HG03460 (cell line): ENCODE measurements around the gene NOX5.

Experiments
- ATAC-seq: cut with Tn5 transposase; IDR thresholded peaks from one replicate; pipeline ENCODE4 v1.9.1; 2021; ENCODE audit not compliant: unreplicated experiment

NOX5 gene

DNA sequence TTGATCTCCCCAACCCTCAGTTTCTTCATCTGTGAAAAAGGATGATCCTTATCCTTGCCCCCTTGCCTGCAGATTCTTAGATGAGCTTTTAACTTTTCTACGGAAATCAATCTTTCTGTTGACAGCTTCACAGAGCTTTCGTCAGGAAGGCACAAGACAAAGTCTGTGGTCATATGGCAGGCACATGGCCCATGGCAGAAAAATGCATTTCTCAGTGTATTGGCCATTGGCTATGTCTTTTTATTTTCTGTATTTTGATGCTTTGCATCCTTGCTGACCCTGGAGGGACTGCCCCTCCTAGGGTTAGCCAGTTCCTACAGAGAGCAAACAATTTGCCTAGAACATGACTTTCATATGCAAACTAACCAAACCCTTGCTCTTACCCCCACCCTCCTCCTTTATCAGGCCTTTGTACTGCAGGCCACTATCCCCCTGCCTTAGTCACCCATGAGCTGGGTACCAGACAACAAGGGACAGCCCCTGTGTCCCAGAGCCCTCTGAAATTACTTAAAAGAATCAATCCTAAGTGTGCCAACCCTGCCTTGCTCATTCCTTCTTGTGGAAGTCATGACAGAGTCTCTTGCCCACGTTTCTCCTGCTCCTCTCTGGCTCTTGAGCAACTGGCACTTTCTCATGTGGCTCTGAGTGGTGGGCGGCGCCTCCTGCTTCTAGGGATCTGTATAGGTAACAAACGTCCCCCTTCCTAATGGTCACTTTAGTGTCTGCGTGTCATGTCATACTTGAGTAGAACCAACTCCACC, 24.1 kb upstream of the NOX5 start:
- ATAC-seq = no peak

DNA sequence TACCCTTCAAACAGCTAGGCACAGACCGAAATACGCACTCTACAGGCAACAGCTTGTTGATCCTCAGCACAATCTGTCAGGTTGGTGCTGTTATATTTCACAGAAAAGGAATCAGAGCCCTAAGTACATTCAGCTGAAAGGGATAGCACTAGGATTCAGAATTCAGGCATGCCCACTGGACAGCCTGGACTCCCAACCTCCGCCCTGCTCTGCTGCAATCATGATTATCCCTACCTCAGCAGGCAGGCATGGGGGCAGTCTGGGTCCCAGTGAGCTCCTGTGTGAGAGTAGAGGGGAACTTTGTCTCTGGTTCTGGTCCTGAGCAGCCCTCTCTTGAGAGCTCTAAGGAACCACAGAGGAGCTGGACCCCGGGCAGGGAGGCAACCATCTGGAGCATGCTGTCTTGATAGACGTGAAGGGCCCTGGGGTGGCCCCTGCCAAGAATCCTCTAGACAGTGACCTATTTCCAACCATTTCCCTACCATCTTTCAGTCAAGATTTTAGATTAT, 23.4 kb upstream of the NOX5 start:
- no peak for ATAC-seq

DNA sequence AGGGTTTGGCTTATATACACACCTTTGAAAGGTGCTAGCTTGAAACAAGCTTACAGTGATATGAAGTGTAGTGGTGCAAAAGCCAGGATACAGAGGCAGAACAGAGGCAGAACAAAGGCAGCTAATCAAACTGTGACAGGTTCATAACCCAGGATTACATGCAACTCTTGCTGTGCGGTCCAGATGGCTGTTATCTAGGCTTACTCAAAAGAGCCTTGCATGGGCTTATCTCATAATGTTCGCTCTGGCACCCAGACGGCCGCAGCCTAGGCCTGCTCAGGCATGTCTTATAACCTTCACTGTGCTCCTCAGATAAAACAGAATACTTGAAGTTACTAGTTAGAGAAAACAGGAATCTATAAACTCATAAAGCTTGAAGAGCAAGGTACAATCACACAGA, 22.8 kb upstream of the NOX5 start:
- no peak for ATAC-seq

DNA sequence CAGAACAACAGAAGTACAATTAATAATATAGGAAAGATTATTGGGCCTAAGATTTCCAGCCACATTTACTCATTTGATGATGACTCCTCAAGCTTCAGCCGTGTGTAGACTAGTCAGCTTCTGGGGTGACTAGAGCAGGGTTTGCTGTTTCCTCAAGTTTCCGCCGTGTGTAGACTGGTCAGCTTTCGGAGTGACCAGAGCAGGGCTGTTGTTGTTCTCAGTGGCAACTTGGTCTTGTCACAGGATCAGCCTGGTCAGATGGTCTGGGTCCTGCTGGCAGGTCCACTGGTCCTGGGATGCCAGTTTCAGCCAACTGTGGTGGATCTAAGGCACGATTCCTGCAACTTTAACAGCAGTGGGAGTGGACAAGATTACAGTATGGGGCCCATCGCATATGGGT, 21.8 kb upstream of the NOX5 start:
- ATAC-seq = no peak

DNA sequence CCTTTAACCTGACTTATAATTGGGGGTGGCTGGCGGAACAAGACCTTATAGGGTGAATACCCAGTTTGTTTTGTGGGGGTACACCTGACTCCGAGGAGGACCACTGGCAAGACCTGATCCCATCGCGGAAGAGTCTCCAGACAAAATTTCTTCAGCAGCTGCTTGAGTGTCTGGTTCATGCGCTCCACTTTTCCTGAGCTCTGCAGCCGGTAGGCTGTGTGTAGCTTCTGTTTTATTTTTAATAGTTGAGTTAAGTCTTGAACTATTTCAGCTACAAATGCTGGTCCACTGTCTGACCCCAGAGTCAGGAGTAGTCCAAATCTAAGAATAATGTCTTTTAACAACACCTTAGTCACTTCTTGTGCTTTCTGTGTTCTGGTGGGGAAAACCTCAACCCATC, 21.2 kb upstream of the NOX5 start:
- ATAC-seq = no peak

DNA sequence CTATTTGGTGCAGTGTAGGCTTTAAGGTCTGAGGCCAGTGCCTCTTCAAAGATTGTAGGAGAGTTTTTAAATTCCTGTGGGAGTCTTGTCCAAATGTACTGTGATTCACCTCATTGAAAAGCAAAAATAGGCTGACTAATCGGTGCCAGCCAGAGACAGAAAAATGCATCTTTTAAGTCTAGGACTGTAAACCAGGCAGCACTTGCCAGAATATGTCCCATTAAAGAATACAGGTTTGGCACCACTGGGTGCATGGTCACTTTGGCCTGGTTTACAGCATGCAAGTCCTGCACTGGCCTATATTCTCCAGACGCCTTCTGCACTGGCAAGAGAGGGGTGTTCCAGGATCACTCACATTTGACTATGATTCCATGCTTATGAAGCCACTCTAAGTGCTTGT, 20.3 kb upstream of the NOX5 start:
- ATAC-seq = no peak

DNA sequence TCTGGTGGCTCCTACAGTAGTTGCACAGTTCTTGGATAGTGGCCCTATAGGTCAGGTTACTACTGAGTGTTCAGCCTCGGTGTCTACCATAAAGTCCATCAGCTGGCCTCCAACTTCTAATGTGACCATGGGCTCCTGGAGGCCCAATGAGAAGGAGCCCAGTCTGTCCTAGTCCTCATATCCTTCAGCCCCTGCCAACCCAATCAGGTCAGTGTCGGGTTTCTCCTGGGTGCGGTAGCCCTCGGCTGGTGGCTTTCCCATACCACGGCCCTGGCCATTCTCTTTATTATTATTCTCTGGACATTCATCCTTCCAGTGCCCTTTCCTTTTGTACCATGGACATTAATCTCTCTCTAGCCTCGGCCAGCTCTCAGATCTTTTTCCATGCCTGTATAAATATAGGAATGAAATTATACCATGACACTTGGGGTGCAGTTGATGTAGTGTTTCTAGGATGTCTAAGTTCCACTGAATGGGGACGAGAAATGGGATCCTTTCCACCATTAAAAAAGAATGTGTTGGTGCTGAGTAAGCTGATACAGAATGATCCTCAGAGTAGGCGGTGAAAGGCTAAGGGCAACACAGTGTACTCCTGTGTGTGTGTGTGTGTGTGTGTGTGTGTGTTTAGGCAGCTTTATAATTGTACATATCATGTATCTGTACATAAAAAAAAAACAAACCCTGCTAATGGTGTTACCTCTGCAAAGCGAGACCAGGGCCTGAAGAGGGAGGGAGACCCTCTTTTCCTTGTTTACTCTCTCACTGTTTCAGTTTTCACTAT, 19.3 kb upstream of the NOX5 start:
- ATAC-seq = no peak

DNA sequence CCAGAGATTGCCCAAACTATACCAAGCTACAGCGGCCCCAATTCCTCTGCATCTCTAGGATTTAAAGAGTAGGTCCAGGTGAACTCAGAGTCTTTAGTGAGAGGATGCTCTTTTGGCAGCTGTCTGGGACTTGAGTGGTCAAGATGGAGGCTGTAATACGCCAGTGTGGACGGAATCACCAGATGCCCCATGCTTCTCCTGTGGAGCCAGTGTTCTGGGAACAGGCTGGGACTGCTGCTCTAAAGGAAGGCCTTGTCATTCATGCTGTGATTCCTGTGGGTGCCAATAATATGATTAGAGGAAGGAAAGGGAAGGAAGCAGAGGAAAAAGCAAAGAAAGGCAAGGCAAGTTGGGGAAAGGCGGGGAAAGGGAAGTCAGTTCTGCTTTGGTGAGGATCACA, 17.4 kb upstream of the NOX5 start:
- ATAC-seq = no peak

DNA sequence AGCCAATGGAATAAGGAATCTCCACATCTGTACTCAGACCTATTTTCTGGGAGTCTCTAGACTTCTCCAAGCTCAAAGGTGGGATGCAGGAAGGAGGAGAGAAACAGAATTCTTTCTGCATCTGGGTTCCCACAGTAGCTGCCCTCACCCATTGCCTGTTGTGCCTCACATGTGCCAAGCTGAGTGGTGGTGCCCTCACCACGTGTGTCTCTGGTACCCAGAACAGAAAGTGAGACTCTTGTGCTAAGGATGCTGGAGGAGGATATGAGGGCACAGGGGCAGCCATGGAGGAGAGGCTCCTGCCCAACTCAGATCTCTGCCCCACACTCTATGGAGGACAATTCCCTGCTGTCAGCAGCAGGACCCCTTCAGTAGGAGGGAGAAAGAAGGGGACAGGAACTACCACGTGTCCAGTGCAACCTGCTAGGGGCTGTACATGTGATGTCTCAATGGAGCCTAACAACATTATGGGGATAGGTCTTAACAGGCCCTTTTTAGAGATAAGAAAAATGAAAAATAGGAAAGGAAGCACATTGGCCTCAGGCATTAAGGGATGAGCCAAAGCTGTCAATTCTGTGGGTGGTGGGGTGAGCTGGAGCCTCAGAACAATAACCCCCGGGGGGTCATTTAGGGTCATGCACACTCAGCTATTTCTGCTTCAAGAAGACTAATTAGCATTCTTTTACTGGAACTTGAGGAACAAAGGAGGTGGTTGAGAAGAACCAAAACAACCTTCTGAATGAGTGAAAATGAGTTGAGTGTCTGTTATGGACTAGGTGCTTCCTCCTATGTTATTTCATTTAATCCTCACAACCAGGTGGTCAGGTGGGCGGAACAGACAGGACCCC, 16.3 kb upstream of the NOX5 start:
- no peak for ATAC-seq

DNA sequence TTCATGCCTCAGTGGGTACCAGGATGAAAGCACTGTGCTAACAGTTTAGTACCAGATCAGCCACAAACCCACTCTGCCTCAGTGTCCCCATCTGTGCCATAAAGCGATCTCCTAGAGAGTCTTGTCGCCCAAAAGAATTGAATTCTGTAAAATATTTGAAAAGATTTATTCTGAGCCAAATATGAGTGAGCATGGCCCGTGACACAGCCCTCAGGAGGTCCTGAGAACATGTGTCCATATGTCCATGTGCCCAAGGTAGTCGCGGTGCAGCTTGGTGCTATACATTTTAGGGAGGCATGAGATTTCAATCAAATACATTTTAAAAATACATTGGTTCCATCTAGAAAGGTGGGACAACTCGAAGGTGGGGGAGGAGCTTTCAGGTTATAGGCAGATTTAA, 15.4 kb upstream of the NOX5 start:
- no peak for ATAC-seq

DNA sequence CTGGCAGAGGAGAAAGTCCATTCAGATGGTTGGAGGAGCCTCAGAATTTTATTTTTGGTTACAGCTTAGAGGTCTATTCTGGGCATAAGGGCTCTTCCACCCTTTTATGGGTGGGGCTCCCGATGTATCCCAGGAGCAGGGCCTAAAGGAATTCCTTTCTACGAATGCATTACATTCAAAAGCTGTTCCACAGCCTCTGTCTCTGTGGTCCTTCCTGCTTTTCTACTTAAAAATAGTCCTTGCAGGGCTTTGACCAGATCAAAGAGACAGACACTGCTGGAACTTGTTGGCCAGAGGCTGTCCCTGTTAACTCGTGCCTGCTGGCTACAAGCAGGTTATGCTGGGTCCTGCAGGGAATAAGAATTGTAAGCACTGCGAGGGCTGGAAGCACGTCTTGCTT, 14.4 kb upstream of the NOX5 start:
- ATAC-seq = no peak

DNA sequence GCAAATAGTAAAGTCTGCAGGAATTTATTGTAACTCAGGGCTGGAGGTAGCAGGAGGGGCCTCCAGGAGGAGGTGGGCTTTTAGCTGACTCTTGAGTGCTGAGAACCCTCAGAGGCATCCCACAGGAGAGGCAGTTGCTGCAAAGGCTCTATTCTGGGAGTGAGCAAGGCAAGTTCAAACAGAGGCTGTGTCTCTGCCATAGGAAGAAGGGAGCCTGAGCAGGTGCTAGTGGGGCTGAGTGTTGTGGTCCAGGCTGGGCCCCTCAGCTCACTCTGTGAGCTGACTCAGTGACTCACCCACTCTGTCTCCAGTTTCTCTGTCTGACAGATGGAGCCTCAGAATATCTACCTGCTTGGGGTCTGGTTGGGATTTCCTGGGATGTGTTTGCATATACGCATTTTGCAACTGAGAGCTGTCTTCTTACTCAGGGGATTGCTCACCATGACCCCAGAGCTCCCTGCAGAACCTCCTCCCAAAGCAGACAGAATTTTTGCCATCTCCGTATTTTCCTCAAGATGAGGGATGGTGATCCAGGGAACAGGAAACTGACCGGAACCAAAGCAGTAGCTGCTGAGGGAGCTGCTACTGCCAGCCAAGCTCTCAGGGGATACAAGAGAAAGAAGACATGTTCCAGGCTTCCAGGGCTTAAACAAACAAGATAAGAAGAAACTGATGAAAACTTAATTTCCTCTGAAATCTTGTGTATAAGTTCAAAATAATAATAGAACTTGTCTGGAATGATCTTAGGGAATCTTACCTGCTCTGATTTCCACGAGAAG, 13.6 kb upstream of the NOX5 start:
- ATAC-seq = no peak

DNA sequence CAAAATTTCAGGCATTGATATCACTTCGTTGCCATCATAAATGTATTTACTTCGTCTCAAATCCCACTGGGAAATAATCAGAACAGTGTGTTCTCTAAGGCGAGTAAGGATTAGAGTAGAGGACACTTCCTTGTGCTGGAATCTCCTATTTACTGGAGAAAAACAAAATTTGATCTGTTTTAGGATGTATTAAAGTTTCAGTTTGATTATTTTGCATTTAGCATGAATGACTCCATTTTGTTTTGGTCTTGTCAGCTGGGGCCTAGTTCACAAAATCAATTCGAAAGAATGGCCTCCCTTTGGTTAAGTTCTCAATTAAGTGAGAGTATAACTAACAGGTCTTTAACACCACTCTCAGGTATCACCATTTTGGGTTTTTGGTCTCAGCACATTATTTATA, 11.7 kb upstream of the NOX5 start:
- ATAC-seq = no peak

DNA sequence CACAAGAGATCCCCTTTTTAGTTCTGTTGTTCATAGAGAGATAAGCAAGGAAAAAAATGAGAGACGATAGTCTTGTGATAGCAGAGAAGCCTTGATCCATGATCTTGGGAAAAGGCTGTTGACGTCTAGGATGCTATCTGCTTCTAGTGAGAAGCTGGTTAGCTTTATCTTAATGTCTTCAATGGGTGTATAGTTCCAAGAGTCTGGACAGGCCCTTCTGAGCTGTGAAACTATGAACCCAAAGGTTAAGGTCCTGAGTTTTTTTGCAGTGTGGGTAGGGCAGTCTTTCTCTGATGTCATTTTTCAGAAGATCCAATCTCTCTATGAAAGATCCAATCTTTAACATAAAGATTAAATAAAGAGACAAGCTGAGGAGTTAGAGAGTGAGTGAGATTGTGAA, 10.5 kb upstream of the NOX5 start:
- no peak for ATAC-seq

DNA sequence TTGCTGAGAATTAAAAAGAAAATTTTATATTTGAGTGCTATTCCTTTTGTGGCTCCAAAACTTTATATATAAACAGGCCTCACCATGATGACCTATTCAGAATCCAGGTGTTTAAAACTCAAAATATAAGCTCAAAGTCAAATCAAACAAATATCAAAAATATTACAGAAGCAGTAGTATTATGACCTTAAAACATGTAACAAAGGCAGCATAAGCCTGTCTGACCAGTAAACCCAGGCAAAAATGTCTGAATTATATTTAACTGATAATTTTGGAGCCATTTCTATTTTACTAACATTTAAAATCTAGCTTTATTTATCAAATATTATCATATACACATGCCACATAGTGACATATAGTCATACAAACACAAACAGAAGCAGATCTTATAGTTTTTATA, 6.4 kb upstream of the NOX5 start:
- ATAC-seq = no peak

DNA sequence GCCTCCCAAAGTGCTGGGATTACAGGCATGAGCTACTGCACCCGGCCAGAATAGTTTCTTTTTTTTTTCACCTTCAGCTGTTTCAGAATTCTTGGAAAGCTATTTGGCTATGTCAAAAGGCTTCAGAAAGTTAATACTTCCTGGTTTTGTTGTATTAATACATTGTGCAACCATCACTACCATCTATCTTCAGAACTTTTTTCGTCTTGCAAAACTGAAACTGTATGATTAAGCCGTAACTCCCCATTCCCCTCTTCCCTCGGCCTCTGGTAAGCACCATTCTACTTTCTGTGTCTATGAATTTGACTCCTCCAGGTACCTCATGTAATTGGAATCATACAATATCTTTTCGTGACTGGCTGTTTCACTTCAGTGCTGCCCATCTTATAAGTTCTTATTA, 5.2 kb upstream of the NOX5 start:
- ATAC-seq = no peak

DNA sequence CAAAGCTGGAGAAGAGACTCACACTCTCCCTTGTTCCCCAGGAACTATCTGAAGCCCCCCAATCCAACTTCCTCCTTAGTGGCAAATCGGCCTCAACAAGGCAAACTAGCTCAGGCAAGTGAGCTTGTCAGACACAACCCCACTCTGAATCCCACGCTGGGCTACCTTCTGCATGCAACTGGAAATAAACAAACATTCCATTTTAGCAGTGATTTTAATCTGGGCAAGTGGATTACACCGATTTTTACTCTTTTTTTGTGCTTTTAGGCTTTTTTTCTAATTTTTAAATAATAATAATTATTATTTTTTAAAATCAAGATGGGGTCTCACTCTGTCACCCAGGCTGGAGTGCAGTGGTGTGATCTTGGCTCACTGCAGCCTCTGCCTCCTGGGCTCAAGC, 2.9 kb upstream of the NOX5 start:
- ATAC-seq = no peak

DNA sequence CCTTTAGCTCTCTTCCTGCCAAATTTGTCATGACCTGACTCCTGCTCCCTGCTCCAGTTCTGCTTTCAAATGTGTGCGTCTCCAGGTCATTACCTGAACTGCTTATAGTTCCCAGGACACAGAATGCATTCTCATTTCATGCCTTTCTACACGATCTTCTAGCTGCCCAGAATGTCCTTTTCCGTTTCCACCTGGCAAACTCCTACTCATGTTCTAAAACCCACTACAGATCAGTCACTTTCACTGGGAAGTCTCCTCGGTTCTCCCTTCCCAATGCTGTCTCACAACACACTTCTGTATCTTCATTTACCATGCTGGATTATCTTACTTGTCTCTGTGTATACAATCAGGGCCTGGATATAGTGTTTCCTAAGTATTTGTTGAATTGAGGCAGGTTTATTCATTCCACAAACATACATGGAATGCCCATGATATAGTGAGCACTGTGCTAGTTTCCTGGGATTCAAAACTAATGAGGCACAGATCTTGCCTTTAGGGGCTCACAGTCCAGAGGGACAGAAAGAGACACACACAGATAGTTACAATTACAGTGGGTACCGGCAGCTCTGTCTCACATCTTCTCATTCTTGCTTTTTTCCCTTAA, 1.6 kb upstream of the NOX5 start:
- no peak for ATAC-seq

DNA sequence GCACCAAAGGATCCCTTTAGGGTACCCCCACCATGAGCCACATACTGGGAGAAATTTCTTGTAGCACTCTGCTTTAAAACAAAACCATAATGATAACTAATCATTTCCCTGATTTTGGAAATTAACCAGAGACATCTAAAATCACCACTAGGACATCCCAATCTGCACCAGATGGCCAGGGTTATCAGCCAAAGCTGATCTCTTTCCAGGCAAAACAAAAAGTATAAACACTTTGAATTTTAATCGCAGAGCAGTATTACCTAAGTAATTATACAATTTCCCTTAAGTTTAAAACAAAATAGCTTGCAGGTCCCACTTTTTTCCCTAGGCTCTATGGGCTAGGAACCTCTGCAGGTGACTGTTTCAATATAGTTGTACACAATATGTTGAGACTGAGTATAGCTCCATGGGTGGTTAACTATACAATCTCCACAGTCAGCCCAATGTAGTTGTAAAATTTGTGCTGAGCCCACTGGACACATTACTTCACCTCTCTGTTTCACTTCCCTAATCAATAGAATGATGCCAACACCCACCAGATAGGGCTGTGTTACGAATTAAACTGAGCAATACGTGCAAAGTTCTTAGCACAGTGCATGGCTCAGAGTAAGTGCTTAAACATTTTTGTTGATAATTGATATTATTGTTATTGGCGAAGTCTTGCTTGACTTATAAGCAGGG, 629 bp upstream of the NOX5 start:
- ATAC-seq = no peak

DNA sequence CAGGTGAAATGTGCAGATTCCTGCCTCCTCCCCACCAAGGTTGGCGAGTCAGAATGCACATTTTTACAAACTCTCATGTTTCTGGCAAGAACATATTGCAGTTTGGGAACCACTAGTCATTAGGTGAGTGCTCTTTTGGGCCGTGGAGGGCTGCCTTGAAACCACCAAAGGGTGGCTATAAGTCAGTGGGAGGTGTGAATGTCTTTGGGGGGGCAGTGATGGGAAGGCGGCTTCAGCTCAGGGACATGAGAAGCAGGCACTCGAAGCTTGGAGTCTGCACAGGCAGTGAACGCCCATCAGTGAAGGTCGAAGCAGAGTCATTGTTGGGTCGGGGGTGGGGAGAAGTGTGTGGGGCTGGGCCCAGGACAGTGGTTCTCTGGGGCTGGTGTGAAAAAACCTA, 1.1 kb downstream of the NOX5 start:
- ATAC-seq = no peak
